ENCODE data around the gene TTYH3. TPM values are rescaled to one million over a fixed set of nuclear protein-coding genes. Genes with fewer than 3 reads are reported as not detected.

The TTYH3 gene
- total RNA-seq, 1 experiment from 2014 or later = 178 TPM

DNA sequence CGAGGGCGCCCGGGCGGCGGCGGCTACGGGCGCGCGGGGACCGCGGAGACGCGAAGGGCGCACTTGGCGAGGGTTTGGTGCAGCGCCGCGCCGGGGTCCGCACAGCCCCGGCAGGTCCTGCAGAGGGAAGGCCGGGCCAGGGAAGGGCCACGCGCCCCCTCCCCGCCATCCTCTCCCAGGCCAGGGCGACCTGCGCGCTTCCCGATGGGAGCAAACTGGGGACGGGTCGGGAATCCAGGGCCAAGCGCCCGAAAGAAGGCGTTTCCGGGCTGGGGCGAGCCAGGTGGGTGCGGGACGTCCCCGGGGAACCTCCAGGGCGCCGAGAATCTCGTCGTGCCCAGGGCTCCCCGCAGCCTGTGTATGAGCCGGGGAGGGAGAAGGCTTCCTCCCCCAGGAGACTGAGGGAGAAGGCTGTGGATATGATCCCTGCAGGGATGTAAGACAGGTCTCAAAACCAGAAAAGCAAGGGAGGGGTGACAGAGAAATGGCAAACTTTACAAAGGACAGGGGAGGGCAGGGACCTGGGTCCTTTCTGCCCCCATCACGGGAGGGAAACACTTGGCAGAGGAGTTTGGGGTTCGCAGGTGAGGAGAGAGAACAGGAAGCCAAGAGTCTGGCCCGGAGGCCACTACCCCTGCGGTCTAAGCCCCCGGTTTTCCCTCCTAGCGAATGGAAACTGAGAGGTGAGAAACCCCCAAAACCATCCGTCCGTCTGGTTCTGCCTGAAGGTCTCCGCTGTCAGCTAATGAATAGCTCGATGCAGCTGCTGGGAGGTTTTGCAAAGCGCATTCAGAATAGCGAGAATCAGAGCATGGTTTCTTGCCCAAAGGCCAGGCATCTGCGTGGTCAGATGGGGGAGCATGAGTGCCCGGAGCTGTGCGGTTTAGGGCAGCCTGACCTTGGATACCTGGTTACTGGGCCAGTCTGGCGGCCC, 56.9 kb downstream of the TTYH3 start:
- Mint-ChIP-seq H3K27me3 (ENCODE audit: low read depth) (peaks cover 32% of the 10 kb centered on the region), H3K4me1 (peaks cover 12% of the 10 kb centered on the region), H3K9me3 (no peaks in the 10 kb centered on the region), H3K36me3 (no peaks in the 10 kb centered on the region), H3K4me3 (peak overlapping the region; percentile 61), H3K27ac (no peak overlapping the region)
- TF ChIP-seq, protein P1, sequence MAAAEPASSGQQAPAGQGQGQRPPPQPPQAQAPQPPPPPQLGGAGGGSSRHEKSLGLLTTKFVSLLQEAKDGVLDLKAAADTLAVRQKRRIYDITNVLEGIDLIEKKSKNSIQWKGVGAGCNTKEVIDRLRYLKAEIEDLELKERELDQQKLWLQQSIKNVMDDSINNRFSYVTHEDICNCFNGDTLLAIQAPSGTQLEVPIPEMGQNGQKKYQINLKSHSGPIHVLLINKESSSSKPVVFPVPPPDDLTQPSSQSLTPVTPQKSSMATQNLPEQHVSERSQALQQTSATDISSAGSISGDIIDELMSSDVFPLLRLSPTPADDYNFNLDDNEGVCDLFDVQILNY (CRISPR knock-in tag; IDR thresholded peaks at IDR 0.05) = no peak
- TF ChIP-seq, protein P2, sequence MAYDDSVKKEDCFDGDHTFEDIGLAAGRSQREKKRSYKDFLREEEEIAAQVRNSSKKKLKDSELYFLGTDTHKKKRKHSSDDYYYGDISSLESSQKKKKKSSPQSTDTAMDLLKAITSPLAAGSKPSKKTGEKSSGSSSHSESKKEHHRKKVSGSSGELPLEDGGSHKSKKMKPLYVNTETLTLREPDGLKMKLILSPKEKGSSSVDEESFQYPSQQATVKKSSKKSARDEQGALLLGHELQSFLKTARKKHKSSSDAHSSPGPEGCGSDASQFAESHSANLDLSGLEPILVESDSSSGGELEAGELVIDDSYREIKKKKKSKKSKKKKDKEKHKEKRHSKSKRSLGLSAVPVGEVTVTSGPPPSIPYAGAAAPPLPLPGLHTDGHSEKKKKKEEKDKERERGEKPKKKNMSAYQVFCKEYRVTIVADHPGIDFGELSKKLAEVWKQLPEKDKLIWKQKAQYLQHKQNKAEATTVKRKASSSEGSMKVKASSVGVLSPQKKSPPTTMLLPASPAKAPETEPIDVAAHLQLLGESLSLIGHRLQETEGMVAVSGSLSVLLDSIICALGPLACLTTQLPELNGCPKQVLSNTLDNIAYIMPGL (CRISPR knock-in tag; IDR thresholded peaks at IDR 0.05) = peak; percentile 67; the same call in 1 of the 2 replicates
- ChIA-PET POLR2A (no interaction called here), CTCF (interaction anchor here (0.9 to 9.3 kb wide), 10 partner anchors 8 to 237 kb away, joined by 3 to 102 read pairs (median 5); no protein-coding TSS in a partner anchor)
- ATAC-seq (peak; percentile 73), DNase-seq (ENCODE audit: low spot score) (peak; percentile 53)

DNA sequence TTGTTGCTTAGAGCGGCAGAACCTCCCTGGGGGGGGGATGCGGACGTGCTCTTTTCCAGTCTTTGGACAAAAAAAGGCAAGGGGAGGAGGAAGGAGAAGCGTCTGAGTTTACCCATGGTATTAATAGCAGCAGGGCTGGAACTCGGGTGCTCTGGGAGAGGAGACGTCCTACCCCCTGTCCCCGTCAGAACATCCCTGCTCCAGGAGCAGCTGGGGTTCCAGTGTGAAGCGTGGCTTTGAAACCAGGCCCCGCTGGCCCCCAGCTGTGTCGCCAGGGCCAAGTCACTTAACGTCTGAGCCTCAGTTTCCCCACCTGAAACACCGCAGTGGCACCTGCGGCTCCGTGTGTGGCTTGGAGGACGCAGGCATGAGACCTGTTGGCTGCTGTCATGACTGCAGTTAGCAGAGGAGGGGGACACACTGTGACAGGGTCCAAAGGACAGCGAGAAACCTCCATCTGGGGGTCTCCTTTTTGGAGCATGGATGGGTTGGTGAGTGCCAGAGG, 57.6 kb downstream of the TTYH3 start:
- H3K4me1 Mint-ChIP-seq = peaks cover 12% of the 10 kb centered on the region
- no peak overlapping the region for H3K27ac Mint-ChIP-seq
- H3K27me3 Mint-ChIP-seq (ENCODE audit: low read depth) = peaks cover 32% of the 10 kb centered on the region
- no peak for ATAC-seq
- DNase-seq (ENCODE audit: low spot score) = no peak
- no peaks in the 10 kb centered on the region for H3K9me3 Mint-ChIP-seq
- ChIA-PET POLR2A (no interaction called here), CTCF (interaction anchor here (0.9 to 9.3 kb wide), 9 partner anchors 8 to 258 kb away, joined by 3 to 102 read pairs (median 7); no protein-coding TSS in a partner anchor)
- TF ChIP-seq, protein P3, sequence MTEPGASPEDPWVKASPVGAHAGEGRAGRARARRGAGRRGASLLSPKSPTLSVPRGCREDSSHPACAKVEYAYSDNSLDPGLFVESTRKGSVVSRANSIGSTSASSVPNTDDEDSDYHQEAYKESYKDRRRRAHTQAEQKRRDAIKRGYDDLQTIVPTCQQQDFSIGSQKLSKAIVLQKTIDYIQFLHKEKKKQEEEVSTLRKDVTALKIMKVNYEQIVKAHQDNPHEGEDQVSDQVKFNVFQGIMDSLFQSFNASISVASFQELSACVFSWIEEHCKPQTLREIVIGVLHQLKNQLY (CRISPR knock-in tag; IDR thresholded peaks at IDR 0.05) = no peak
- TF ChIP-seq TEAD4 (CRISPR knock-in tag; IDR thresholded peaks at IDR 0.05) (no peak), FOXK1 (CRISPR knock-in tag; IDR thresholded peaks at IDR 0.05) (no peak), CREM (CRISPR knock-in tag; IDR thresholded peaks at IDR 0.05) (no peak), CREB1 (CRISPR knock-in tag; IDR thresholded peaks at IDR 0.05) (no peak), OVOL2 (CRISPR knock-in tag; IDR thresholded peaks at IDR 0.05; ENCODE audit: borderline replicate concordance) (no peak), ZNF416 (CRISPR knock-in tag; IDR thresholded peaks at IDR 0.05) (no peak)
- TF ChIP-seq, protein P4, sequence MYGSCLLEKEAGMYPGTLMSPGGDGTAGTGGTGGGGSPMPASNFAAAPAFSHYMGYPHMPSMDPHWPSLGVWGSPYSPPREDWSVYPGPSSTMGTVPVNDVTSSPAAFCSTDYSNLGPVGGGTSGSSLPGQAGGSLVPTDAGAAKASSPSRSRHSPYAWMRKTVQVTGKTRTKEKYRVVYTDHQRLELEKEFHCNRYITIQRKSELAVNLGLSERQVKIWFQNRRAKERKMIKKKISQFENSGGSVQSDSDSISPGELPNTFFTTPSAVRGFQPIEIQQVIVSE (CRISPR knock-in tag; IDR thresholded peaks at IDR 0.05; ENCODE audit: borderline replicate concordance) = no peak
- TF ChIP-seq, protein P5, sequence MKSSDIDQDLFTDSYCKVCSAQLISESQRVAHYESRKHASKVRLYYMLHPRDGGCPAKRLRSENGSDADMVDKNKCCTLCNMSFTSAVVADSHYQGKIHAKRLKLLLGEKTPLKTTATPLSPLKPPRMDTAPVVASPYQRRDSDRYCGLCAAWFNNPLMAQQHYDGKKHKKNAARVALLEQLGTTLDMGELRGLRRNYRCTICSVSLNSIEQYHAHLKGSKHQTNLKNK (CRISPR knock-in tag; IDR thresholded peaks at IDR 0.05) = no peak
- TF ChIP-seq, protein P6, sequence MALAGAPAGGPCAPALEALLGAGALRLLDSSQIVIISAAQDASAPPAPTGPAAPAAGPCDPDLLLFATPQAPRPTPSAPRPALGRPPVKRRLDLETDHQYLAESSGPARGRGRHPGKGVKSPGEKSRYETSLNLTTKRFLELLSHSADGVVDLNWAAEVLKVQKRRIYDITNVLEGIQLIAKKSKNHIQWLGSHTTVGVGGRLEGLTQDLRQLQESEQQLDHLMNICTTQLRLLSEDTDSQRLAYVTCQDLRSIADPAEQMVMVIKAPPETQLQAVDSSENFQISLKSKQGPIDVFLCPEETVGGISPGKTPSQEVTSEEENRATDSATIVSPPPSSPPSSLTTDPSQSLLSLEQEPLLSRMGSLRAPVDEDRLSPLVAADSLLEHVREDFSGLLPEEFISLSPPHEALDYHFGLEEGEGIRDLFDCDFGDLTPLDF (CRISPR knock-in tag; IDR thresholded peaks at IDR 0.05) = no peak
- TF ChIP-seq, protein P7, sequence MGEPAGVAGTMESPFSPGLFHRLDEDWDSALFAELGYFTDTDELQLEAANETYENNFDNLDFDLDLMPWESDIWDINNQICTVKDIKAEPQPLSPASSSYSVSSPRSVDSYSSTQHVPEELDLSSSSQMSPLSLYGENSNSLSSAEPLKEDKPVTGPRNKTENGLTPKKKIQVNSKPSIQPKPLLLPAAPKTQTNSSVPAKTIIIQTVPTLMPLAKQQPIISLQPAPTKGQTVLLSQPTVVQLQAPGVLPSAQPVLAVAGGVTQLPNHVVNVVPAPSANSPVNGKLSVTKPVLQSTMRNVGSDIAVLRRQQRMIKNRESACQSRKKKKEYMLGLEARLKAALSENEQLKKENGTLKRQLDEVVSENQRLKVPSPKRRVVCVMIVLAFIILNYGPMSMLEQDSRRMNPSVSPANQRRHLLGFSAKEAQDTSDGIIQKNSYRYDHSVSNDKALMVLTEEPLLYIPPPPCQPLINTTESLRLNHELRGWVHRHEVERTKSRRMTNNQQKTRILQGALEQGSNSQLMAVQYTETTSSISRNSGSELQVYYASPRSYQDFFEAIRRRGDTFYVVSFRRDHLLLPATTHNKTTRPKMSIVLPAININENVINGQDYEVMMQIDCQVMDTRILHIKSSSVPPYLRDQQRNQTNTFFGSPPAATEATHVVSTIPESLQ (CRISPR knock-in tag; IDR thresholded peaks at IDR 0.05) = no peak
- TF ChIP-seq, protein P8, sequence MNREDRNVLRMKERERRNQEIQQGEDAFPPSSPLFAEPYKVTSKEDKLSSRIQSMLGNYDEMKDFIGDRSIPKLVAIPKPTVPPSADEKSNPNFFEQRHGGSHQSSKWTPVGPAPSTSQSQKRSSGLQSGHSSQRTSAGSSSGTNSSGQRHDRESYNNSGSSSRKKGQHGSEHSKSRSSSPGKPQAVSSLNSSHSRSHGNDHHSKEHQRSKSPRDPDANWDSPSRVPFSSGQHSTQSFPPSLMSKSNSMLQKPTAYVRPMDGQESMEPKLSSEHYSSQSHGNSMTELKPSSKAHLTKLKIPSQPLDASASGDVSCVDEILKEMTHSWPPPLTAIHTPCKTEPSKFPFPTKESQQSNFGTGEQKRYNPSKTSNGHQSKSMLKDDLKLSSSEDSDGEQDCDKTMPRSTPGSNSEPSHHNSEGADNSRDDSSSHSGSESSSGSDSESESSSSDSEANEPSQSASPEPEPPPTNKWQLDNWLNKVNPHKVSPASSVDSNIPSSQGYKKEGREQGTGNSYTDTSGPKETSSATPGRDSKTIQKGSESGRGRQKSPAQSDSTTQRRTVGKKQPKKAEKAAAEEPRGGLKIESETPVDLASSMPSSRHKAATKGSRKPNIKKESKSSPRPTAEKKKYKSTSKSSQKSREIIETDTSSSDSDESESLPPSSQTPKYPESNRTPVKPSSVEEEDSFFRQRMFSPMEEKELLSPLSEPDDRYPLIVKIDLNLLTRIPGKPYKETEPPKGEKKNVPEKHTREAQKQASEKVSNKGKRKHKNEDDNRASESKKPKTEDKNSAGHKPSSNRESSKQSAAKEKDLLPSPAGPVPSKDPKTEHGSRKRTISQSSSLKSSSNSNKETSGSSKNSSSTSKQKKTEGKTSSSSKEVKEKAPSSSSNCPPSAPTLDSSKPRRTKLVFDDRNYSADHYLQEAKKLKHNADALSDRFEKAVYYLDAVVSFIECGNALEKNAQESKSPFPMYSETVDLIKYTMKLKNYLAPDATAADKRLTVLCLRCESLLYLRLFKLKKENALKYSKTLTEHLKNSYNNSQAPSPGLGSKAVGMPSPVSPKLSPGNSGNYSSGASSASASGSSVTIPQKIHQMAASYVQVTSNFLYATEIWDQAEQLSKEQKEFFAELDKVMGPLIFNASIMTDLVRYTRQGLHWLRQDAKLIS (CRISPR knock-in tag; IDR thresholded peaks at IDR 0.05; ENCODE audit: borderline replicate concordance) = no peak
- TF ChIP-seq, protein P9, sequence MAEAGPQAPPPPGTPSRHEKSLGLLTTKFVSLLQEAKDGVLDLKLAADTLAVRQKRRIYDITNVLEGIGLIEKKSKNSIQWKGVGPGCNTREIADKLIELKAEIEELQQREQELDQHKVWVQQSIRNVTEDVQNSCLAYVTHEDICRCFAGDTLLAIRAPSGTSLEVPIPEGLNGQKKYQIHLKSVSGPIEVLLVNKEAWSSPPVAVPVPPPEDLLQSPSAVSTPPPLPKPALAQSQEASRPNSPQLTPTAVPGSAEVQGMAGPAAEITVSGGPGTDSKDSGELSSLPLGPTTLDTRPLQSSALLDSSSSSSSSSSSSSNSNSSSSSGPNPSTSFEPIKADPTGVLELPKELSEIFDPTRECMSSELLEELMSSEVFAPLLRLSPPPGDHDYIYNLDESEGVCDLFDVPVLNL (CRISPR knock-in tag; IDR thresholded peaks at IDR 0.05; ENCODE audit: borderline replicate concordance, low read depth) = no peak
- TF ChIP-seq, protein P10, sequence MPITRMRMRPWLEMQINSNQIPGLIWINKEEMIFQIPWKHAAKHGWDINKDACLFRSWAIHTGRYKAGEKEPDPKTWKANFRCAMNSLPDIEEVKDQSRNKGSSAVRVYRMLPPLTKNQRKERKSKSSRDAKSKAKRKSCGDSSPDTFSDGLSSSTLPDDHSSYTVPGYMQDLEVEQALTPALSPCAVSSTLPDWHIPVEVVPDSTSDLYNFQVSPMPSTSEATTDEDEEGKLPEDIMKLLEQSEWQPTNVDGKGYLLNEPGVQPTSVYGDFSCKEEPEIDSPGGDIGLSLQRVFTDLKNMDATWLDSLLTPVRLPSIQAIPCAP (CRISPR knock-in tag; IDR thresholded peaks at IDR 0.05) = no peak
- TF ChIP-seq, protein P11, sequence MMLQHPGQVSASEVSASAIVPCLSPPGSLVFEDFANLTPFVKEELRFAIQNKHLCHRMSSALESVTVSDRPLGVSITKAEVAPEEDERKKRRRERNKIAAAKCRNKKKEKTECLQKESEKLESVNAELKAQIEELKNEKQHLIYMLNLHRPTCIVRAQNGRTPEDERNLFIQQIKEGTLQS (CRISPR knock-in tag; conservative IDR thresholded peaks at IDR 0.05) = no peak
- H3K36me3 Mint-ChIP-seq = no peaks in the 10 kb centered on the region
- H3K4me3 Mint-ChIP-seq = no peak overlapping the region
